GM18505 (cell line): ENCODE results near the gene C11orf42.

Experiments
- ATAC-seq: cut with Tn5 transposase; IDR thresholded peaks from one replicate; pipeline ENCODE4 v1.9.1; 2021; ENCODE audit not compliant: unreplicated experiment
- POLR2A ChIP-seq: IDR thresholded peaks from 4 replicates; pipeline ENCODE4 v1.6.1; 2011; ENCODE audit warnings: borderline replicate concordance; ENCODE audit not compliant: insufficient read depth, insufficient read length; ENCODE audit errors: extremely low read depth

The C11orf42 gene

DNA sequence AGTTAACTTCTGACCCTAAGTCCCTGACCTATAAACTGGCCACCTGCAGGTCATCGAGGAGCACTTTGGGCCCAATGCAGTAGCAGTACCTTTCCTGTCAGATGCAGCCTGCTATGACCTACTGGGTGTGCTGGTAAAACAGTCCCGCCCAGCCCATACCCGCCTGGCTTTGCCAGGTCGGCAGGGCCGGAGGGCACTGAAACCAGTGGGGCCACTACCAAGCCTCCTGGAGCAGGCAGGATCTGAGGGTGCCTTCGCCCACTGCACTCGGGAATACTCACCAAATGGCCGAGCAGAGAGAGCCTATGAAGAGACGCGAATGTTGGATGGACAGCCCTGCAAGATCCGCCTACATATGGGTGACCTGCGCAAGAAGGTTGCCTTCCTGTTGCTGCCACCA is 4.4 kb downstream of the C11orf42 start:
- TF ChIP-seq POLR2A, result no peak

DNA sequence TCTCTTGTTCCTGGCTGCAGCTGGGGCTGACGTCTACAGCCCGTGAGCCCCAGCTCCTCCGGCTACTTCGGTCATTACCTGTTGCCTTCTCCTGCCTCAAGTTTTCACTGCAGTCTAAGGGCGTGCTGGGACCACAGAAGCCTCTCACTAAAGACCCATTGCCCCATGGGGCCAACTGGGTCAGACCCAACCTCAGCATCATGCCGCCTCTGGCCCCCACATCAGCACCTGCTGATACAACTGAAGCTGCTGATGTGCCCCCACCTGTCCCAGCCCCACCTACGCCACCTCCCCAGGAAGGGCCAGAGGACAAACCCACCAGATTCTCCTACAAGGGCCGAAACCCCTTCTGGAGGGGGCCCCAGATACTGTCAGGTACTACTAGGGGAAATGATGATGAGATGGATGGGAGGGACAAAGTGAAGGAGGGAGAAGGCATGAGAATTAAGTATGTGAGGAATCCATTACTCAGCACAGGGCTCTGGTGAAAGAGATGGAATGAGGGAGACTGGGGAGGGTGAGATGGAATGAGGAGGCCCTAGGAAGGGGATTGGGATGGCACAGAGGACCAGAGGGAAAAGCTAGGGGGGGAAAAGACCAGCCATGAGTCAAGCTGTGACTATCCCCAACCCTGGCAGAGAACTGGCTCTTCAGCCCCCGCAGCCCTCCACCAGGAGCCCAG is 5.1 kb downstream of the C11orf42 start:
- ATAC-seq, result no peak
- no peak for TF ChIP-seq POLR2A

More for the DNA sequence above, 4.4 kb downstream of the C11orf42 start:
- no peak for ATAC-seq

DNA sequence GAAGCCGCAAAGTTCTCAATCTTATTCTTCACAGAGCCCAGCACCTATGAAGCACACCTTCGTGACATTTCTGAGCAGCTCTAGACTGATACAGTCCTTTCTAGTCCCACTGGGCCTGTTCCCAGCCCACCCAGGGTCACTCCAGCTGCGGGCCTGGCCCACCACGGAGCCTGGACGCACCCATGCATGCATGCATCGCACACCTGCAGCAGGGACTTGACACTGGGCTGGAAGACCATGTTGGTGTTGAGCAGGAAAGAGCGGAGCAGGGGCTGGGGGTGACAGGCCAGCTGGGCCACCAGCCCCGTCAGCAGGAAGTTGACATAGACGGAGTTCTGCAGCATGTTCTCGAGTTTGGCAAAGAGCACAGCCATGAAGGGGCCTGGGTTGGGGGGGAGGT is 9.2 kb downstream of the C11orf42 start:
- no peak for TF ChIP-seq POLR2A
- ATAC-seq, result no peak

DNA sequence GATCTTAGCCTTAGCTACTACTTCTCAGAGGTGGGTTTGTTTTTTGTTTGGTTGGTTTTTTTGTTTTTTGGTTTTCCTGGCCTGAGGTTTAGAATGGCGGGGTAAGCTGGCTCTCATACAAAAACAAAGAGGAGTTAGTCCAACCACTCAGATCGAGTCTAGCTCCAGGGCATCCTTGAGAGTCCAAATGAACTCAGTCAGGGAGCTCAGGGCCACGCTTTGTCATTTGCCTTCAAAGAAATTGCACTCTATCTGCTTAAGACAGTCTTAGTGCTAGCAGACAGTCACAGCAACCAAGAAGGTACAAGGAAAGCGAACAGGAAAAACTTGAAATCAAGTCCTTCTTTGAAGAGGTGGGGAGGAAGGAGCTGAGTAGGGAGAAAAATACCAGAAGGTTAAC is 11.1 kb downstream of the C11orf42 start:
- no peak for ATAC-seq
- TF ChIP-seq POLR2A, result no peak

DNA sequence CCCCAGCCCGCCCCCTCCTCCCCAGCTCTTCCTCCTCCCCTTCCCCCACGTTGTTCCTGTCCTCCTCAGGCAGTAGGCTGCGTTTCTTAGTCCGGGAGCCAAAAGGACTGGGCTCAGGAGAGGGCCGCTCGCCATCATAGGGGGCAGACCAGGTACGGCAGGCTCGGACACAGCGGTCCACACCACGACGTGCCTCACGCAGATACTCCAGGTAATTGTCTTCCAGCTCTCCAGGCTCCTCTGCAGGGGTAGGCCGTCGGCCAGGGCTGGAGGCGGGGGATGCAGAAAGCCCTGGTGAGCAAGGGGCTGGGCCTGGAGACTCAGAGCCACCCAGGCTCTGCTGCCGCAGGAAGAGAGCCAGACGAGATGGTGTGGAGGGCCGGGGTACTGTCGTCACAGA is 12.4 kb downstream of the C11orf42 start:
- TF ChIP-seq POLR2A, result no peak
- no peak for ATAC-seq

DNA sequence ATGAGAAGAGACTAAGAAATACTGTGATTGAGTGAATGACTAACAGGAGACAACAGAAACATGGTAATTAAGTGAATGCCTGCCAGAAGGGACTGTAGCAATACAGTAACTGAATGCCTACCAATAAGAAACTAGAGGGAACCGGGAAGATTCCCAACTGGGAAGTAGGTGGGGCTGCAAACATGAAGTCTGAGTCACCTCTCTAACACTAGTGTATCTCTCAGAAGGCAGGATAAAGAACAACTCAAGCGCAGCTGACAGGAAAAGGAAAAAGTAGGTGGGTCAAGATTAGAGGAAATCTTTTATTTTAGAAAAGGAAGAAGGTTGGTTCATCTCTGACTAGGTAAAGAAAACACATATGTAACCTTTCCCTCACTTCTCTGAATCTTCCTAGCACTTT is 14.0 kb downstream of the C11orf42 start:
- no peak for ATAC-seq
- TF ChIP-seq POLR2A, result no peak

DNA sequence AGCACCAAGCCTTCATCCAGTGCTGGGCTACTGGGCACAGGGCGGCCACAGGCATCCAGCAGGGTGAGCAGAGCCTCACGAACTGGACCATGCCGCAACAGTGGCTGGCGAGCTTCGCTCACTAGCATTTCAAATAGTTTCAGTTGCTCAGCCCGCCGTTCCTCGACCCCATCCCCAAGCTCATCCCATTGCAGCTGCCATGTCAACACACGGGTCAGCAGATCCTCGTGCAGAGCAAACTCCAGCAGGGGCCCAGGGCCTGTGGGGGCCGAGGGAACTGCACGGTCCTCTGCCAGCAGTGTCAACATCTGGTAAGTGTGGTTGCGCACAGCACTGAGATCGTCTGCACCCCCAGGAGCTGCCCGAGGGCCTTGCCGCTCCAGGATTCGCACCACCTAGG is 18.5 kb downstream of the C11orf42 start:
- TF ChIP-seq POLR2A, result no peak
- no peak for ATAC-seq

DNA sequence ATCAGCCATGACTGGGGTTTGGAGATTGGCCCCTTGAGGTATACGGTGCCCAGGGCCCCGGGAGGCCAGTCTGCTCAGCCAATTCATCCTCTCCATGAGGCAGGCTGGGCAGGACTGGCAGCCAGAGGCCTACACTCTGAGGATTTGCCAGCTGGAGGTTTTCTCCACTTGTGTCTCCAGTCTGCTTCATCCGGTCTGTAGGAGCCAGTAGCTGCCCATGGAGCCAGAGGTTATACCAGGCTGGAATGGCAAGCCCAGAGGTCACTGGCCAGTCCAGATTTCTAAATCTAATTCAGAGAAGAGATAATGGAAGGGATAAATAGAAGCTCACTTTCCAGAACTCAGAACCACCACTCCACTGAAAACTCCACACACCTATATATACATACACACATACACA is 19.1 kb downstream of the C11orf42 start:
- TF ChIP-seq POLR2A, result no peak
- ATAC-seq, result no peak

DNA sequence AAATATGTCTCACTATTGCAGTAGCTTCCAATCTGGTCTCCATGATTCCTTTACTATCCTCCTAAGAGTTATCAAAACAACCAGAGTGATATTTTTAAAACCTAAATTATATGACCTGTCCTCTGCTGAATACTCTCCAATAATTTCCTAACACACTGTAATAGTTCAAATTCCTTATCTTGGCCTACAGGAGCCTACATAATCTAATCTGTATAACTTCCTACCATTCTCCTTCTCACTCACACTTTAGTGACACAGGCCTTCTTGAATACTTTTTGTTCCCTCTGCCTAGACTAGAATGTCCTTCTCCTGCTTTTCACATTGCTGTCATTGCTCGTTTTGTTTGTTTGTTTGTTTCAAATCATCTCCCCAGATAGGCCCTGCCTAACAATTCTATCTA is 19.7 kb downstream of the C11orf42 start:
- TF ChIP-seq POLR2A, result no peak
- no peak for ATAC-seq

DNA sequence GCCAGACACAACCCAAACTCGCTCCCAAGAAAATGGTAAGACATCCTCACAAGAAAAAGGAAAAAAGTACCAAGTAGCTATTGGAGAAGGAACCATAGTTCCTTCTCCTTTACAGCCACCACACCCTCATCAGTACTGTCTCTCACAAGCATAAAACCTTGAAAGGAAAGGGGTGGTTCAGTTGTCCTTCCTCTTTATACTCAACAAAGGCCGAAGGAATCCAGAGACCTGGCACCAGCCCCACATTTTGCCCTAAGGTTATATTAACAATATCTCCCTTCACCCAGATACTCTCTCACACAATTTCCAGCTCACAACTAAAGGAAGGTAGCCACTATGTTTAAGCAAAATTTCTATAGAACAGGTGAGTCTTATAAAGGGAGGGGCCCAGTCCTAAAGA is 20.5 kb downstream of the C11orf42 start:
- no peak for ATAC-seq
- TF ChIP-seq POLR2A, result no peak

DNA sequence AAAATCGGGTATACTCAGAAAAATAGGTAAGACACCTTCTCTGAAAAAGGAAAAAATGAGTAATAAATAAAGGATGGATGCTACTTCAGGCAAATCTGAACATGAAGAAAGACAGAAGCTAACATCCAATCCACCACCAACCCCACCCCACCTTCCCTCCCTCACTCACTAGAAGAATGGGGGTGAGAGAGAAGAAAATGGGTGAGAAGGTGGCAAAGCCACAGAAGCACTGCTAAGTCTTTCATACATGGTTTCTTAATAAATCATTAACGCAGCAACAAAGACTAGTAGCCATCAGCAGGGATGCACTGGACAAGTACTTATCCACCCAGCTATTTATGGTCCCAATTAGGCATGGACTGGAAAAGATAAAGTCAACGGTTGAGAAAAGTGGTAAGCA is 23.2 kb downstream of the C11orf42 start:
- ATAC-seq, result no peak
- no peak for TF ChIP-seq POLR2A

DNA sequence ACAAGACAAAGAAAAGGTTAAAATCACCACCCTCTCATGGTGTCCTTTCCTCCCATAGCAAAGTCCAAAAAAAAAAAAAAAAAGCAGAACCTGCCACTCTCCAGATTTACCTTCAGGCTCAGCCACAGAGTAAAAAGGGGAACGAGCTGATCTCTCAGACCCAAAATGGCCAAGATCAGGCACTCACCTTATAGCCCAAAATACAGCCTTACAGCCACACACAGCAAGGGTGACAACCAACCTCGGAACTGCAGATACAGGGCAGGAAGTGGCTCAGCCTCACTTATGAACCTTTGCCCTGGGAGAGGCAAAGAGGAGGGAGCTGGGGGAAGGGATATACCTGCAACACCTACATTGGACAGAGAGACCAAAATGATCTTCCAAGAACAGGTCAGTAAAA is 24.6 kb downstream of the C11orf42 start:
- TF ChIP-seq POLR2A, result no peak
- ATAC-seq, result no peak

DNA sequence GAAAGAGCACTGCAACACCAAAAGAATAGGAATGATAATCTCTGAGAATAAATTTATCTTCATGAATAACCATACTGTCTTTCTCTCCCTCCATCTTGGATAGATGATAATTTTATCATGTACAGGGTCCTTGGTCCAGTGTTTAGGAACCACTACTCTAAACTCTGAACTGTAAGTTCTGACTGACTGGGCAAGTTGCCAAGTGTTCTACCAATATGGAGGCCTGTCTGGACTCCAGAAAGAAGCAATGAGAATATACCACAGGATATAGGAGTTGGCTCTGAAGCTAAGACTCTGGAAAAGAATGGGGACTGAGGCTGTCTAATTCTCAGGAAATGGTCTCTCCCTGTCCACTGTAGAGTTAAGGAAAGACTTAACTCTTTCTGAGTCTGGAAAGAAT is 27.5 kb downstream of the C11orf42 start:
- no peak for ATAC-seq
- TF ChIP-seq POLR2A, result no peak

DNA sequence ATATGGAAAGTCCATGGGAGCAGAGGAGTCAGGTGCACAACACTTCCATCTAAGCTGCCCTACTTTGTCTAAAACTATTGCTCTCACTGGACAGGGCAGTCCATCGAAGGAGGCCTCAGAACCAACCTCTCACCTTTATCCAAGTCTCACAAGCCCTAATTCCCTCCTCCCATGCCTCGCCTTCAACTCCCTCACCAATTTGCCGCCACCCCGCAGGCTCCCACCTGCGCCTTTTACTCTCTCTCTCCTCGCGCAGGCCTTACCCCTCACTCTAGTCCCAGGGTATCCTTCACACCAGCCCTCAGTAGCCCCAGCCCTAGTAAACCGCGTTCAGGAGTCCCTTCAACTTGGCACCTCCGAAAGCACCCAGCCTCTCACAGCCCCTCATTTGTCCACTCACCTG is 28.6 kb downstream of the C11orf42 start:
- no peak for TF ChIP-seq POLR2A
- no peak for ATAC-seq
